Activated naive CD4-positive, alpha-beta T cell treated with anti-CD3 and anti-CD28 coated beads, Interleukin-2, amount 10 ng/mL, durations not matched to agents 7 days and 5 days (primary cell): ENCODE data around the gene NCAPH2.

Source experiments
- CTCF ChIA-PET: fragments of 350-600 bp; sonication (Branson Sonifier 250); formaldehyde crosslinking; loops from one replicate; lab custom pipeline; 2021; ENCODE audit warnings: antibody characterized with exemption; lab: Charles Lee
- DNase-seq: peaks from one replicate; pipeline ENCODE4 v3.0.0-alpha.2; 2020
- H3K27ac Mint-ChIP-seq: one replicate; pipeline ENCODE4 v1.8.0; 2021; ENCODE audit warnings: mild to moderate bottlenecking, moderate library complexity, mixed read lengths
- H3K27me3 Mint-ChIP-seq: one replicate; pipeline ENCODE4 v1.8.0; 2021; ENCODE audit warnings: mild to moderate bottlenecking, mixed read lengths
- H3K36me3 Mint-ChIP-seq: one replicate; pipeline ENCODE4 v1.8.0; 2021; ENCODE audit warnings: mixed read lengths
- H3K4me1 Mint-ChIP-seq: one replicate; pipeline ENCODE4 v1.8.0; 2021; ENCODE audit warnings: mixed read lengths
- H3K4me3 Mint-ChIP-seq: one replicate; pipeline ENCODE4 v1.8.0; 2021; ENCODE audit warnings: mild to moderate bottlenecking, moderate library complexity, mixed read lengths
- H3K9me3 Mint-ChIP-seq: one replicate; pipeline ENCODE4 v1.8.0; 2021; ENCODE audit warnings: mixed read lengths

The NCAPH2 gene

GRCh38 chr22:50481440-50482106, 26.5 kb upstream of the NCAPH2 start, which contains the start of gene ADM2:
Gene ADM2, plus strand, starts transcription at chr22:50481543. Its CDS starts 305 bp downstream, at chr22:50481848.
- CTCF ChIA-PET, result interaction anchor here (1.8 kb wide), 1 partner anchor 16 kb away, joined by 5 read pairs; no protein-coding TSS in a partner anchor
- H3K27ac Mint-ChIP-seq, result no peak within 1 kb of the TSS

GRCh38 chr22:50482107-50483074, 25.6 kb upstream of the NCAPH2 start:
- H3K27me3 Mint-ChIP-seq, result peaks cover 68% of the 10 kb centered on the region
- no peak overlapping the region for H3K27ac Mint-ChIP-seq
- peak overlapping the region; percentile 75 for H3K4me3 Mint-ChIP-seq
- CTCF ChIA-PET, result interaction anchor here (0.8 to 1.8 kb wide), 2 partner anchors 9 to 16 kb away, joined by 3 to 5 read pairs; no protein-coding TSS in a partner anchor
- DNase-seq, result no peak
- H3K9me3 Mint-ChIP-seq, result no peaks in the 10 kb centered on the region
- peaks cover 15% of the 10 kb centered on the region for H3K4me1 Mint-ChIP-seq
- H3K36me3 Mint-ChIP-seq, result no peaks in the 10 kb centered on the region

More at GRCh38 chr22:50481440-50482106, 26.5 kb upstream of the NCAPH2 start, which contains the start of gene ADM2:
- H3K36me3 Mint-ChIP-seq, result no peaks in the 10 kb centered on the region
- no peaks in the 10 kb centered on the region for H3K9me3 Mint-ChIP-seq
- H3K4me3 Mint-ChIP-seq, result peak within 1 kb of the TSS; percentile 75
- H3K27me3 Mint-ChIP-seq, result peaks cover 68% of the 10 kb centered on the region
- DNase-seq, result peak; percentile 83
- H3K4me1 Mint-ChIP-seq, result peaks cover 21% of the 10 kb centered on the region

- CTCF ChIA-PET, result interaction anchor here (0.8 to 1.8 kb wide), 2 partner anchors 10 to 15 kb away, joined by 3 to 5 read pairs; no protein-coding TSS in a partner anchor
- H3K27ac Mint-ChIP-seq, result no peak overlapping the region
- no peaks in the 10 kb centered on the region for H3K9me3 Mint-ChIP-seq
- H3K4me1 Mint-ChIP-seq, result peaks cover 15% of the 10 kb centered on the region
- peaks cover 68% of the 10 kb centered on the region for H3K27me3 Mint-ChIP-seq
- H3K4me3 Mint-ChIP-seq, result peak overlapping the region; percentile 50
- no peak for DNase-seq
- H3K36me3 Mint-ChIP-seq, result no peaks in the 10 kb centered on the region
Measured at GRCh38 chr22:50483106-50483505, 24.9 kb upstream of the NCAPH2 start.

- H3K4me1 Mint-ChIP-seq, result peaks cover 15% of the 10 kb centered on the region
- H3K27me3 Mint-ChIP-seq, result peaks cover 65% of the 10 kb centered on the region
- CTCF ChIA-PET, result interaction anchor here (0.8 to 1.8 kb wide), 3 partner anchors 10 to 14 kb away, joined by 3 to 5 read pairs (median 4); no protein-coding TSS in a partner anchor
- H3K9me3 Mint-ChIP-seq, result no peaks in the 10 kb centered on the region
- H3K36me3 Mint-ChIP-seq, result no peaks in the 10 kb centered on the region
- H3K4me3 Mint-ChIP-seq, result no peak overlapping the region
- H3K27ac Mint-ChIP-seq, result no peak overlapping the region
- no peak for DNase-seq
Measured at GRCh38 chr22:50483556-50483955, 24.5 kb upstream of the NCAPH2 start.

GRCh38 chr22:50483977-50484853, 23.8 kb upstream of the NCAPH2 start:
- DNase-seq, result no peak
- Mint-ChIP-seq H3K9me3 (no peaks in the 10 kb centered on the region), H3K27me3 (peaks cover 59% of the 10 kb centered on the region), H3K4me3 (no peak overlapping the region), H3K27ac (no peak overlapping the region), H3K36me3 (no peaks in the 10 kb centered on the region), H3K4me1 (peaks cover 15% of the 10 kb centered on the region)
- CTCF ChIA-PET, result interaction anchor here (1.0 kb wide), 1 partner anchor 10 kb away, joined by 4 read pairs; no protein-coding TSS in a partner anchor

- H3K4me3 Mint-ChIP-seq, result no peak overlapping the region
Measured at GRCh38 chr22:50485221-50486131, 22.5 kb upstream of the NCAPH2 start.

GRCh38 chr22:50486561-50487289, 21.3 kb upstream of the NCAPH2 start, which contains the start of gene MIOX:
Gene MIOX, plus strand, starts transcription at chr22:50486859. Its CDS starts 39 bp downstream, at chr22:50486898.
- peak within 1 kb of the TSS; percentile 58 for H3K27ac Mint-ChIP-seq
- CTCF ChIA-PET, result interaction anchor here (0.7 to 2.0 kb wide), 2 partner anchors 11 to 12 kb away, joined by 4 to 10 read pairs; no protein-coding TSS in a partner anchor
- H3K4me1 Mint-ChIP-seq, result peaks cover 16% of the 10 kb centered on the region
- DNase-seq, result no peak
- no peak within 1 kb of the TSS for H3K4me3 Mint-ChIP-seq
- H3K9me3 Mint-ChIP-seq, result no peaks in the 10 kb centered on the region
- peaks cover 50% of the 10 kb centered on the region for H3K27me3 Mint-ChIP-seq
- no peaks in the 10 kb centered on the region for H3K36me3 Mint-ChIP-seq

More at GRCh38 chr22:50485221-50486131, 22.5 kb upstream of the NCAPH2 start:
- H3K4me1 Mint-ChIP-seq, result peaks cover 10% of the 10 kb centered on the region
- no peak for DNase-seq
- H3K36me3 Mint-ChIP-seq, result no peaks in the 10 kb centered on the region
- peaks cover 46% of the 10 kb centered on the region for H3K27me3 Mint-ChIP-seq
- H3K9me3 Mint-ChIP-seq, result no peaks in the 10 kb centered on the region
- CTCF ChIA-PET, result interaction anchor here (0.6 to 2.0 kb wide), 2 partner anchors 12 to 31 kb away, joined by 3 to 10 read pairs; no protein-coding TSS in a partner anchor
- H3K27ac Mint-ChIP-seq, result no peak overlapping the region

GRCh38 chr22:50487290-50488005, 20.6 kb upstream of the NCAPH2 start:
- no peaks in the 10 kb centered on the region for H3K9me3 Mint-ChIP-seq
- DNase-seq, result no peak
- no peak overlapping the region for H3K27ac Mint-ChIP-seq
- H3K27me3 Mint-ChIP-seq, result peaks cover 45% of the 10 kb centered on the region
- no peaks in the 10 kb centered on the region for H3K36me3 Mint-ChIP-seq
- H3K4me1 Mint-ChIP-seq, result peaks cover 16% of the 10 kb centered on the region
- no peak overlapping the region for H3K4me3 Mint-ChIP-seq
- CTCF ChIA-PET, result interaction anchor here (0.7 kb wide), 1 partner anchor 11 kb away, joined by 4 read pairs; no protein-coding TSS in a partner anchor

GRCh38 chr22:50488006-50488677, 19.9 kb upstream of the NCAPH2 start:
- CTCF ChIA-PET, result no interaction called here
- H3K27me3 Mint-ChIP-seq, result peaks cover 45% of the 10 kb centered on the region
- no peaks in the 10 kb centered on the region for H3K36me3 Mint-ChIP-seq

GRCh38 chr22:50488886-50489285, 19.1 kb upstream of the NCAPH2 start:
- H3K4me1 Mint-ChIP-seq, result peaks cover 16% of the 10 kb centered on the region
- no peaks in the 10 kb centered on the region for H3K36me3 Mint-ChIP-seq
- H3K27ac Mint-ChIP-seq, result no peak overlapping the region
- H3K4me3 Mint-ChIP-seq, result no peak overlapping the region
- H3K27me3 Mint-ChIP-seq, result peaks cover 45% of the 10 kb centered on the region
- CTCF ChIA-PET, result no interaction called here
- H3K9me3 Mint-ChIP-seq, result no peaks in the 10 kb centered on the region
- no peak for DNase-seq

More at GRCh38 chr22:50488006-50488677, 19.9 kb upstream of the NCAPH2 start:
- Mint-ChIP-seq H3K4me3 (no peak overlapping the region), H3K9me3 (no peaks in the 10 kb centered on the region), H3K27ac (no peak overlapping the region), H3K4me1 (peaks cover 16% of the 10 kb centered on the region)
- no peak for DNase-seq
